ENCODE results near the gene NXNL1. TPM values are rescaled to one million over a fixed set of nuclear protein-coding genes. Genes with fewer than 3 reads are reported as not detected.

The NXNL1 gene
- total and polyA plus RNA-seq, 2 of the 8 experiments (the other 6 are each of a cell fraction or from before 2014, with no cell fraction given) = not detected

GRCh38 chr19:17429641-17430113 lies 31.0 kb downstream of the NXNL1 start:
- Histone ChIP-seq H3K27ac (ENCODE audit: low read depth, low read length) (no peak overlapping the region), H2BK120ac (replicated peaks; ENCODE audit: low read depth, low read length) (no peak overlapping the region), H3K9ac (replicated peaks in 1 of 4; ENCODE audit: extremely low read depth in 1 of 4, low read depth in 3 of 4, low read length in 3 of 4) (no peak overlapping the region), H3K36me3 (ENCODE audit: control insufficient read depth in 2 of 4, insufficient read depth in 4 of 4, low read length in 3 of 4) (no peaks in the 10 kb centered on the region), H4K5ac (ENCODE audit: insufficient read length, low read depth, low read length) (no peak overlapping the region), H2BK5ac (ENCODE audit: low read depth, low read length) (no peak overlapping the region), H3K14ac (ENCODE audit: insufficient read length) (no peak overlapping the region), H3K9me3 (ENCODE audit: insufficient read depth in 2 of 2, low read depth in 1 of 2, low read length in 1 of 2) (no peaks in the 10 kb centered on the region), H3K23ac (ENCODE audit: insufficient read length) (no peak overlapping the region), H3K4me2 (ENCODE audit: insufficient read depth in 1 of 2, low read depth in 2 of 2, low read length in 2 of 2) (no peak overlapping the region), H3K4me1 (replicated peaks in 1 of 4; ENCODE audit: control insufficient read depth in 3 of 4, insufficient read depth in 4 of 4, low read length in 3 of 4) (peaks cover 0 to 4% (median under 1%) of the 10 kb centered on the region in 4 experiments; a peak in 5 of 7 replicates), H3K27me3 (replicated peaks in 1 of 4; ENCODE audit: control insufficient read depth in 3 of 4, extremely low read depth in 1 of 4, insufficient read depth in 3 of 4, low read length in 3 of 4) (no peaks in the 10 kb centered on the region; a peak in 1 of 7 replicates), H4K91ac (replicated peaks; ENCODE audit: insufficient read length, low read length) (no peak overlapping the region), H3K4me3 (ENCODE audit: extremely low read depth in 1 of 4, insufficient read depth in 2 of 4, low read depth in 3 of 4, low read length in 4 of 4) (no peak overlapping the region), H2BK20ac (ENCODE audit: low read length) (no peak overlapping the region), H3K56ac (replicated peaks; ENCODE audit: insufficient read length, low read depth, low read length) (no peak overlapping the region), H2BK15ac (ENCODE audit: low read length) (no peak overlapping the region), H4K20me1 (replicated peaks in 1 of 2; ENCODE audit: control insufficient read depth in 1 of 2, insufficient read depth in 2 of 2, low read length in 2 of 2) (no peaks in the 10 kb centered on the region), H2BK12ac (ENCODE audit: low read depth, low read length) (no peak overlapping the region), H3K79me1 (ENCODE audit: low read depth, low read length) (no peaks in the 10 kb centered on the region), H3K23me2 (ENCODE audit: low read depth, low read length) (no peaks in the 10 kb centered on the region; the same call in 1 of the 2 replicates), H2AFZ (ENCODE audit: low read length) (no peak overlapping the region), H3K4ac (replicated peaks; ENCODE audit: insufficient read length, low read depth, low read length) (no peak overlapping the region), H4K8ac (ENCODE audit: extremely low read depth, insufficient read depth, low read length) (no peak overlapping the region), H3K79me2 (ENCODE audit: control insufficient read depth in 1 of 2, insufficient read depth in 2 of 2, low read length in 2 of 2) (no peaks in the 10 kb centered on the region), H3K18ac (ENCODE audit: extremely low read depth, low read length) (no peak overlapping the region), H2AK5ac (ENCODE audit: low read depth, low read length) (no peak overlapping the region)
- ChIA-PET CTCF (ENCODE audit: partially characterized antibody) (interaction anchor here (0.7 to 6.4 kb wide), 8 partner anchors 10 to 346 kb away, joined by 3 to 40 read pairs (median 3); no protein-coding TSS in a partner anchor), POLR2A (ENCODE audit: partially characterized antibody) (interaction anchor here (0.6 to 1.5 kb wide), 7 partner anchors 10 to 436 kb away, joined by 3 to 6 read pairs (median 3); partner anchors contain the start of genes JAK3 and MVB12A)
- DNase-seq (ENCODE audit: low read depth in 1 of 2, low spot score in 2 of 2) = no peak
- TF ChIP-seq PHF8 (conservative IDR thresholded peaks at IDR 0.05; ENCODE audit: low read depth, low read length) = no peak
- no peak for TF ChIP-seq POLR2AphosphoS5 (IDR thresholded peaks at IDR 0.05; ENCODE audit: low read depth, low read length)
- TF ChIP-seq BRCA1 (IDR thresholded peaks at IDR 0.05; ENCODE audit: low read depth, low read length) = no peak
- no peak for TF ChIP-seq YY1 (IDR thresholded peaks at IDR 0.05; ENCODE audit: low read depth, low read length)
- no peak for TF ChIP-seq EP300 (IDR thresholded peaks at IDR 0.05; ENCODE audit: borderline replicate concordance in 1 of 2, low read depth in 2 of 2, low read length in 2 of 2)
- WGBS, 2 experiments (ENCODE audit: extremely low coverage in 1 of 2, insufficient coverage in 1 of 2, insufficient read length in 1 of 2, insufficient replicate concordance in 2 of 2, low coverage in 1 of 2, low lambda C conversion rate in 2 of 2, missing lambda C conversion rate in 1 of 2) = 85% methylated on average over 17 of the region's 17 CpGs; no CpG with 5 or more reads in 1 of the 2 experiments
- no peak for FAIRE-seq

All from H1 (cell line).